Retina (tissue), 1 donor: ENCODE measurements around the gene PYCARD.

Experiments used
- DNase-seq: peaks from one replicate; pipeline ENCODE4 v3.0.0-alpha.2; 2016

PYCARD gene

GRCh38 chr16:31189412-31189778, 13.2 kb downstream of the PYCARD start:
- DNase-seq = no peak

DNA sequence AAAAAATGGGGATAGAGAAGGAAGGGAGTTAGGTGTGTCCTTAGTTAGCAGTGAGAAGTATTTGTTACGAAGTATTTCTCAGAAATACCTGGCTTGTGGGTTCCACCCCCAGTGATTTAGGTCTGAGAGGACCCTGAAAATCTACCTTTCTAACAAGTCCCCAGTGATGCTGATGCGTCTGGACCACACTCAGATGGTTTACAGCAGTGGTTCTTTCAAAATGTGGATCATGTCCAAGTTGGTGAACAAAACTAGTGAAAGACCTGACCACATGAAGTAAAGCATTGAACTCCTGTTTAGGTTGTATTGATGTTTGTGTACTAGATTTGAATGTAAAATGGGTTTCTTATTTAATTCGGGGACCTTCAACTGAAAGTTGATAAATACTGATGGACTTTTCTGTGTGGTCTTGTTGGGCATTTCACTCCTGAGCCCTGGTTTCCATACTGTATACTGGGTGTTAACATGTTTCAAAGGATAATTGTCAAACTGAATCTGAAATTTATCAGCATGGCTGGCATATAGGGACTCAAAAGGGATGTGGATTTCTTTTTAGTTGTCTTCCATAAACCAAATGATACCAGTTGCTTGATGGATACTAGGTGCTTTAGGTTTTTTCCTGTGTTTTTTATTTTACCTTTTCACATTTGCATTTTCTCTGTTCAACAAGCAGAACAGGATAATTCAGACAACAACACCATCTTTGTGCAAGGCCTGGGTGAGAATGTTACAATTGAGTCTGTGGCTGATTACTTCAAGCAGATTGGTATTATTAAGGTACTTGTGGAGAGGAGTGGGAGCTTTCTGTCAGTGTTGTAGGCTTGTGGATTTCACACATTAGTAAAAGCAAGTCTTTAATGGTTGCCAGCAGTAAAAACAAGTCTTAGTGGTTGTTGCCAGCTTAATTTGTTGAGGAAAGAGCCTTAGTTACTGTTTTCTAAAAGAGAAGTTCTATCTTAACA, 13.8 kb downstream of the PYCARD start:
- DNase-seq = no peak

- no peak for DNase-seq
These were observed 14.8 kb downstream of the PYCARD start for GRCh38 chr16:31187808-31188189.

DNA sequence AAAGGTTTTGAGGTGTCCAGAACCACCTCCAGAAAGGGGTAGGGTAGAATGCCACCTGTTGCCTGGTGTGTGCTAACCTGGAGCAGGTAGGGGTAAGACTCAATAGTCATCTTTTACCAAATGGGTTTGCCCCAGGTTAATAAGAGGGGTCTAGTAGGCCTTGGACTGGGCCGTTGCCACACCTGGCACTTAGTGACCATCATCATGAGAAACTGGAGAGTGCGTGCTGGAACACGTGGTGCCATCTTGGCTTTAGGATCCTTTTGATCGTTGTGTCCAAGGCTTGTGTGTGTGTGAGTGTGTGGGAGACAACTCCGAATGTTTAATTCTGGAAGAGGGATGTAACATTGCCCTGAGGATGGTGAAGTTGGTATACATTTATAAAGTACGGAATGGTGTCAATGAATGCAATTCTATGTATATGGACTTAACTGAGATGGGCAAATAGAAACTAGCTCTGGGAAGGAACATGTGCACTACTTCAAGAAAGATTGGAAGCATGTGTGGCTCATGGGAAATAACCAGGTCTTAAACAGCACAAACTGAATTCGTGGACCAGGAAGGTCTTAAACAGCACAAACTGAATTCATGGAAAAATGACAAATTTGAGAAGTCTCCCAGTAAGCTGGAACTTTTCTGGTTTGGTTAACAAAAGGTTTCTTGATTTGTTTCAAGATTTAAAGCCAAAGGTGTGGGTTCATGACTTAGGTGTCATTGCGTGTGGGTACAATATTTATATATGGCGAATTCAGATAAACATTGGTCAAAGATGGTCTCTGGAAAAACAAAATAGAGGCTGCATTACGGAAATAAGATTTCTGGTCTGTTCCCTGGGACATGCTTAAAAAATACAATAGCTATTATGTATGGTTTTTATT, 15.4 kb downstream of the PYCARD start:
- DNase-seq = no peak

GRCh38 chr16:31186176-31186575, 16.4 kb downstream of the PYCARD start:
- no peak for DNase-seq

DNA sequence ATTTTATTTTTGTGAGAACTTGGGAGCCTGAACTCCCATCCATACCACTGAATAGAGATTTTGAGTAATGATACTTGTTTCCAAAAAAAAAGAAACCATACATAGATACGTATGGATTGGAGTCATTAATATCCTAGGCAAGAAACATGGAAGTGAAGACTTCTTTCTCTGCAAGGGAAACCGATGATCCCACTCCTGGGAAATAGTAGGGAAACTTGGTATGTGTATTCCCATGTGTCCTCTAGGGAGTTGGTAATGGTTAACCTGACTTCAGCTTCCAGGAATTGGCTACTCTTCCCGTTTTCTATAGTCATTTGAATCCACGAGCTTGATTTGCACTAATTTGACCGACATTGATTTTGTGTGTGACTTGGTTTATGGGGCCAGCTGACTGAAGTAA, 17.2 kb downstream of the PYCARD start:
- no peak for DNase-seq

DNA sequence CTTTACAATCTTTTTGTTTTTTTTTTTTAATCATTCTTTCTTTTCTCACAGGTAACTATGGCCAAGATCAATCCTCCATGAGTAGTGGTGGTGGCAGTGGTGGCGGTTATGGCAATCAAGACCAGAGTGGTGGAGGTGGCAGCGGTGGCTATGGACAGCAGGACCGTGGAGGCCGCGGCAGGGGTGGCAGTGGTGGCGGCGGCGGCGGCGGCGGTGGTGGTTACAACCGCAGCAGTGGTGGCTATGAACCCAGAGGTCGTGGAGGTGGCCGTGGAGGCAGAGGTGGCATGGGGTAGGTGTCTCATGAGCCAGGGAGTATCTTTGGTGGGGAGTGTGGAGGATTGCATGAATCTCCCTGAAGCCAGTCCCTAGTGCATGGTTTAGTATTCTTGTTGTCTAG, 17.7 kb downstream of the PYCARD start:
- DNase-seq = no peak

DNA sequence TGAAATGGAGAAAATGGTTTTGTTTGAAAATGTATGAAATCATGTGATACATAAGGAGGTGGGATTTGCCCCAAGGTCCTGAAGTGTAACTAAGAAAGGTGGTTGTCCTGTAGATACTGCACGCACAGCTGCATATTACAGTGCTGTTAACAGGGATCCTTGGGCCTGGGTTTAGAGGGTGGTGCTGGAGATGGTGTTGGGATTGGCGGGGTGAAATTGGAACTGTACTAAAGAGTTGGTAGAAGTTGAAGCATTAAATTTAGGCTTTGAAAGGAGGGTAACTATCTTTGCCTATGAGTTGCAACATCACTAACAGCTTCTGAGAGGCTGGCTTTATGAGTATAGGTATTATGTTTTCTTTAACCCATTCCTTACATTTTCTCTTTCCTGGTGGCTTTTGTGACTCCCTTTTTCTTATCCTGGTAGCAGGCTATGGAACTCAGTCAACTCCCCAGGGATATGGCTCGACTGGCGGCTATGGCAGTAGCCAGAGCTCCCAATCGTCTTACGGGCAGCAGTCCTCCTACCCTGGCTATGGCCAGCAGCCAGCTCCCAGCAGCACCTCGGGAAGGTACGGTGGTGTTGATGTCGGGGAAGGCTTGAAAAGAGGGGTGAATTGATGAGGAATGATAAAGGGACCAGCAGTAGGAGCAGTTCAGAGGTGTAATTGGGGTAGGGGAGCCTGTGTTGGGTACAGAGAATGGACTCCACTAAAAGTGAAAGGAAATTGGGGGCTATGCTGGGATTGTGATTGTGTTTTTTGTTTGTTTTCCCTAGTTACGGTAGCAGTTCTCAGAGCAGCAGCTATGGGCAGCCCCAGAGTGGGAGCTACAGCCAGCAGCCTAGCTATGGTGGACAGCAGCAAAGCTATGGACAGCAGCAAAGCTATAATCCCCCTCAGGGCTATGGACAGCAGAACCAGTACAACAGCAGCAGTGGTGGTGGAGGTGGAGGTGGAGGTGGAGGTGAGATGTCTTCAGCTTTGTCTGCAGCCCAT, 18.8 kb downstream of the PYCARD start:
- no peak for DNase-seq

DNA sequence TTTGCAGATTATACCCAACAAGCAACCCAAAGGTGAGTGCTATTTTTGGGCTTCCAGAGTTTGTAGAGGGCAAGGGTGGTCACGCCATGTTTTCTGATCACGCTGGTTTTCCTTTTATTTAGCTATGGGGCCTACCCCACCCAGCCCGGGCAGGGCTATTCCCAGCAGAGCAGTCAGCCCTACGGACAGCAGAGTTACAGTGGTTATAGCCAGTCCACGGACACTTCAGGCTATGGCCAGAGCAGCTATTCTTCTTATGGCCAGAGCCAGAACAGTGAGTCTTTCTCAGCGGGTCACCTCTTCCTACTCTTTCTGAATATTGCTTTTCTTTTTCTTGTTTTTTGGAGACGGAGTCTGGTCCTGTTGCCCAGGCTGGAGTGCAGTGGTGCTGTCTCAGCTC, 20.2 kb downstream of the PYCARD start:
- DNase-seq = no peak

GRCh38 chr16:31181102-31181830, 21.3 kb downstream of the PYCARD start:
- DNase-seq = no peak

DNA sequence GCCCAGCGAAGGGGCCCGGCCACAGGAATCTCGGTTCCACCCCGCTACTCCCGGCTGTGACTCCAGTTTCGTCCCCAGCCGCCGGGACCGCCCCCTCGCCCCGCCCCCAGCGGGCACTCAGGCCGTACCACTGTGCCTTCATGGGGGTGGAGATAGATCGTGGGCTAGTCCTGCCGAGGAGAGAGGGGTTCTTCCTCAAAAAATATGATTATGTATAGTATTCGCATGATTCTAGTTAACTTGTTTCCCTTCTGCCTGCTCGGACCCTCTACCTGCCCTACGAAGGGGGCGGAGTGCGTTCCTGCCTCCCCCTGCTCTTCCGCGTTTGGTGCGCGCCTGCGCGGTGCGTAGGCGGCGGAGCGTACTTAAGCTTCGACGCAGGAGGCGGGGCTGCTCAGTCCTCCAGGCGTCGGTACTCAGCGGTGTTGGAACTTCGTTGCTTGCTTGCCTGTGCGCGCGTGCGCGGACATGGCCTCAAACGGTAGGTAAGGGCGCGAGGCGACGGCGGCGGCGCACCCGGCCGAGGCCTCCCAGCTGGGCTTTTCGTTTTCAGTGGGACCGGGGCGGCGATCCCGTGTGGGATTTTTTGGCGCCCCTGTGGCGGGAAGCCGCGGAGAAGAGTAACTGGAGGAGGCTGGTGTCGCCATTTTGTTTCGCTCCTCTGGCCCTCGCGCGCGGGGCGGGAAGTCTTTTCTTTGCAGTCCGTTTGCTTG, 22.7 kb downstream of the PYCARD start, which contains the start of gene FUS:
Gene FUS, plus strand, starts transcription at position 393 of the 713 bp plus-strand sequence. Its CDS starts 76 bp downstream, at position 469.
- DNase-seq = peak; percentile 100

- DNase-seq = no peak
These were observed 23.3 kb downstream of the PYCARD start for GRCh38 chr16:31179219-31179746.

DNA sequence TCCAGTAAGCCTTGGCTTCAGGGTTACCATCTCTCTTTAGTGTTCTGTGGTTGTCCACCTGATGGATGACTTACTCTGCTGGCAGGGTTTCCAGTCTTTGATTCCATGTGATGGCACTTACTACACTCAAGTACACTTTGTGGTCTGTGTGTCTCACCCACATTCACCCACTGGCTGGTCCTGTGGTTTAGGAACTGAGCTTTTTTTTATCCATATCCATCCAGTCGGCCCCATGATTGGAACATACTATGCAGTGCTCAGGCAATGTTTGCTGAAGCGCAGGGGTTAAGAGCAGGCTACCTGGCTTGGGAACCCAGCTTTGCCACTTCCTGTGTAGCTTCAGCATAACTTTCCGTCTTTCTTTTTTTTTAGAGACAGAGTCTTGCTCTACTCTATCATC, 25.4 kb downstream of the PYCARD start:
- no peak for DNase-seq

DNA sequence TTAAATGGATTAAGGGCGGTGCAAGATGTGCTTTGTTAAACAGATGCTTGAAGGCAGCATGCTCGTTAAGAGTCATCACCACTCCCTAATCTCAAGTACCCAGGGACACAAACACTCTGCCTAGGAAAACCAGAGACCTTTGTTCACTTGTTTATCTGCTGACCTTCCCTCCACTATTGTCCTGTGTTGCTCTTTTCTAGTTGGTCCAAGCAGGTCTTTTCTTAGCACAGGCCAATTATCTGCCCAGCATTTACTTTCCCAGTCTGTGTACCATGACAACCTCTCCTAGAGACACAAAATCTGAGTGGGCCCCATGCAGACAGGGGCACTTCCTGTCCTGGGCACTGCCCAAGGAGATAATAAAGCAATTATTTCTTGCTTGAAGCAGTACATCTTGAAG, 32.5 kb downstream of the PYCARD start:
- DNase-seq = peak; percentile 25

DNA sequence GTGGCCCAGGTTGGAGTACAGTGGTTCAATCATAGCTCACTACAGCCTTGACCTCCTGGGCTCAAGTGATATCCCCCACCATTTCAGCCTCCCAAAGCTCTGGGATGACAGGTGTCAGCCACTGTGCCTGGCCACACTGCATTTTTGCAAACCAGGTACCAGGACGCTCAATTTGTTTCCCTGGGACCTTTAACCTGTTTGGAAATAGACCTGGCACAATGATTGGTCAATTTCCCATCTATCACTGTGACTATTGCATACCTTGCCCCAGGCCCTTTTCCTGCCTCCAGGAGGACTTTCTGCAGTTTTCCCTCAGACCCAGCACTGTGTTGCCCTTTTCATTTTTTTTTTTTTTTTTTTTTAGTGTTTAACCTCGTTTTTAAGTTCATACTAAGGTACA, 33.7 kb downstream of the PYCARD start:
- no peak for DNase-seq

- DNase-seq = no peak
These were observed 35.2 kb downstream of the PYCARD start for GRCh38 chr16:31167315-31167714.

DNA sequence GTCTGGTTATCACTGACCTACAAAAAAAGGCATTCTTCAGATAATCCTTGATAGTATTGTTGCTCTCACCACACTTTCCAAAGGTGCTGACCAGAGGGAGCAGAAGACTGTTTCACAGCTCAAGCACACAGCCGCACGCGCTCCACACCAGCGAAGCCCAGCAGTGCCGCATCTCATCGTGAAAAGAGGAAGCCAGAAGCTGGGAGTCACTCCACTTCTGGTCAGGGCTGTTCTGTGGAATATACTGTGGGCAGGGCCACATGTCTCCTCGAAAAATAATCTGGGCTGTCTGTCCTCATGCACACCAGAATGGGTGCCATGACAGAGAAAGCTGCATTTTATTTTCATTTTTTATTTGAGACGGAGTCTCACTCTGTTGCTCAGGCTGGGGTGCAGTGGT, 45.4 kb downstream of the PYCARD start:
- DNase-seq = no peak
